K562 (cell line): ENCODE measurements around the gene HAUS3. TPM values are rescaled to one million over a fixed set of nuclear protein-coding genes. Genes with fewer than 3 reads are reported as not detected.

Experiments
- BCOR ChIP-seq: fragments of 450-650 bp; IDR thresholded peaks from 2 replicates; pipeline ENCODE4 v1.6.1; 2016
- CC2D1A ChIP-seq: fragments of 450-650 bp; IDR thresholded peaks from 2 replicates; pipeline ENCODE4 v1.6.1; 2017; ENCODE audit warnings: mild to moderate bottlenecking
- EHMT2 ChIP-seq: fragments of 450-650 bp; IDR thresholded peaks from 2 replicates; pipeline ENCODE4 v1.6.1; 2018; ENCODE audit warnings: antibody characterized with exemption
- NFATC3 ChIP-seq: fragments of 450-650 bp; IDR thresholded peaks from 2 replicates; pipeline ENCODE4 v1.6.1; 2017; ENCODE audit warnings: mild to moderate bottlenecking
- POLR2AphosphoS2 ChIP-seq: IDR thresholded peaks from 2 replicates; pipeline ENCODE4 v1.6.1; 2012; ENCODE audit warnings: low read length, improper control_type of control experiment
- REST ChIP-seq, 2 experiments: fragments of 450-650 bp; formaldehyde crosslinking in 1 of 2; IDR thresholded peaks; 2 replicates each; pipeline versions ENCODE4 v1.4.0 to v1.6.1; 2014 to 2020; ENCODE audit warnings: mild to moderate bottlenecking in 2 of 2, borderline replicate concordance in 1 of 2, low read depth in 1 of 2
- ZNF316 ChIP-seq: fragments of 450-650 bp; IDR thresholded peaks from 2 replicates; pipeline ENCODE4 v1.6.1; 2016
- ZNF592 ChIP-seq: fragments of 450-650 bp; IDR thresholded peaks from 2 replicates; pipeline ENCODE4 v1.6.1; 2017; ENCODE audit warnings: antibody characterized with exemption, mild to moderate bottlenecking
- polyA plus RNA-seq, 8 experiments: library from polyadenylated mRNA; depleted of rRNA in 4 of 8; stranded (reverse) in 5 of 8; unstranded in 3 of 8; fragments of >200 nt; fragmentation: Nextera tagmentation in 2 of 8; fragmentation: Illumina TruSeq in 1 of 8; extraction: Ambion mirVana in 2 of 8; extraction: Trizol in 1 of 8; gene quantifications; 2 replicates each; pipeline versions ENCODE4 v1.2.1 to v1.2.3, GENCODE V29; 2011 to 2014; ENCODE audit warnings: inconsistent platforms in 1 of 8, missing spikeins in 1 of 8
- total RNA-seq, 7 experiments: library from RNA; depleted of rRNA in 6 of 7; stranded (reverse); fragments of >200 nt in 6 of 7; fragmentation: Illumina TruSeq in 2 of 7; extraction: Trizol in 2 of 7; gene quantifications; 2 replicates each; pipeline versions ENCODE4 v1.2.1 to v1.2.3, GENCODE V29; 2011 to 2021; ENCODE audit warnings: low replicate concordance in 1 of 7
- TF ChIP-seq, protein P1 (sequence below): fragments of 450-650 bp; formaldehyde crosslinking; IDR thresholded peaks from 2 replicates; pipeline ENCODE4 v1.4.0; 2020; ENCODE audit warnings: mild to moderate bottlenecking, moderate library complexity

HAUS3 gene
- total and polyA plus RNA-seq, 9 of the 15 experiments (the other 6 are each of a cell fraction or from before 2014, with no cell fraction given): 8.9 to 25.7 (median 21.5) TPM

DNA sequence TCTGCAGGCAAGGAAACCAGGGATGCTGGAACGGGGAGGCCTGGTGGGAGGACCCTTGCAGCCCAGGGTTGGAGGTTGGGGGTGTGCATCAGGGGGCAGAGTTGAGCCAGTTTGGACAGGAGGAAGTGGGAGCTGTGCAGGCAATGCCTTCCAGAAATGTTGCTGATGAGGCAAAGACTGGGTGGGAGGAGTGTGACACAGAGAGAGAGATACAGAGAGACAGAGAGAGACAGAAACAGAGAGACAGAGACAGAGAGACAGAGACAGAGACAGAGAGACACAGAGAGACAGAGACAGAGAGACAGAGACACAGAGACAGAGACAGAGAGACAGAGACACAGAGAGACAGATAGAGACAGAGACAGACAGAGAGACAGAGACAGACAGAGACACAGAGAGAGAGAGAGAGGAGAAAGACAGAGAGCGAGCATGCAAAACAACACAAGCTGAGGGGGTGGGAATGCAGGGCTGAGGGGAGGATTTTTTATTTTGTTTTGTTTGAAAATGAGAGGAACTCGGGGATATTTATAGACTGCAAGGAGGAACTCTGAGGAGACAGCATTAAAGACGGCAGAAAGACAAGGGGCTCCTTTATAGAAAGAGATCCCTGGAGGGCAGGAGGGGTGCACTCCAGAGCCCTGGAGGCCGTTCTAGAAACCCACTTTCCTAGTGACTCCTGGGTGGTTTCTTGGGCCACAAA, 1.9 kb upstream of the HAUS3 start (continued):
- TF ChIP-seq ZNF592 (no peak), EHMT2 (peak; percentile 44; the same call in 1 of the 2 replicates), CC2D1A (peak; percentile 76; the same call in 1 of the 2 replicates), BCOR (peak; percentile 66), ZNF316 (peak; percentile 99), POLR2AphosphoS2 (no peak), NFATC3 (0 out of 2 replicates have a peak, but pooled peaks have one; percentile 34), REST (IDR thresholded peaks at IDR 0.05; ENCODE audit: borderline replicate concordance) (peak; percentile 64), REST (CRISPR knock-in tag; IDR thresholded peaks at IDR 0.05; ENCODE audit: low read depth) (no peak)
- TF ChIP-seq, protein P1, sequence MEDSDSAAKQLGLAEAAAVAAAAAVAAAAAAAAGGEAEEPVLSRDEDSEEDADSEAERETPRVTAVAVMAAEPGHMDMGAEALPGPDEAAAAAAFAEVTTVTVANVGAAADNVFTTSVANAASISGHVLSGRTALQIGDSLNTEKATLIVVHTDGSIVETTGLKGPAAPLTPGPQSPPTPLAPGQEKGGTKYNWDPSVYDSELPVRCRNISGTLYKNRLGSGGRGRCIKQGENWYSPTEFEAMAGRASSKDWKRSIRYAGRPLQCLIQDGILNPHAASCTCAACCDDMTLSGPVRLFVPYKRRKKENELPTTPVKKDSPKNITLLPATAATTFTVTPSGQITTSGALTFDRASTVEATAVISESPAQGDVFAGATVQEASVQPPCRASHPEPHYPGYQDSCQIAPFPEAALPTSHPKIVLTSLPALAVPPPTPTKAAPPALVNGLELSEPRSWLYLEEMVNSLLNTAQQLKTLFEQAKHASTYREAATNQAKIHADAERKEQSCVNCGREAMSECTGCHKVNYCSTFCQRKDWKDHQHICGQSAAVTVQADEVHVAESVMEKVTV (CRISPR knock-in tag): peak; percentile 14; the same call in 1 of the 2 replicates
